Subcutaneous abdominal adipose tissue (tissue), 5 donors: ENCODE data around the gene OPHN1.
"Not testable (repeated sequence)": the region's sequence is repeated elsewhere in the genome, so short reads cannot be mapped to it uniquely, and the experiment has no call there.

Experiments
- H3K27ac ChIP-seq: one replicate; pipeline ENCODE4 v1.7.0; 2013; ENCODE audit warnings: low read depth, mild to moderate bottlenecking, inconsistent platforms, low read length, moderate library complexity
- H3K27me3 ChIP-seq, 5 donors: one replicate each; pipeline ENCODE4 v1.7.0; 2013; ENCODE audit warnings: low read length in 5 of 5, inconsistent platforms in 1 of 5; ENCODE audit not compliant: control insufficient read depth in 5 of 5, insufficient read depth in 4 of 5
- H3K36me3 ChIP-seq, 5 donors: one replicate each; pipeline ENCODE4 v1.7.0; 2013; ENCODE audit warnings: low read length in 5 of 5; ENCODE audit not compliant: control insufficient read depth in 5 of 5, insufficient read depth in 5 of 5
- H3K4me1 ChIP-seq, 5 donors: one replicate each; pipeline ENCODE4 v1.7.0; 2013; ENCODE audit warnings: low read length in 5 of 5, mild to moderate bottlenecking in 3 of 5, moderate library complexity in 1 of 5; ENCODE audit not compliant: control insufficient read depth in 5 of 5, insufficient read depth in 5 of 5
- H3K4me3 ChIP-seq, 5 donors: one replicate each; pipeline ENCODE4 v1.7.0; 2013; ENCODE audit warnings: low read length in 5 of 5, low read depth in 1 of 5
- H3K9ac ChIP-seq, 5 donors: one replicate each; pipeline ENCODE4 v1.7.0; 2013; ENCODE audit warnings: low read length in 5 of 5, mild to moderate bottlenecking in 4 of 5, moderate library complexity in 3 of 5
- H3K9me3 ChIP-seq, 5 donors: one replicate each; pipeline ENCODE4 v1.7.0; 2013; ENCODE audit warnings: low read length in 5 of 5; ENCODE audit not compliant: control insufficient read depth in 5 of 5
- donor health status: healthy.
- donor health status: healthy.
- donor health status: healthy.
- donor health status: healthy.
- donor health status: healthy.

OPHN1 gene

GRCh38 chrX:68383540-68383939 is 49.8 kb downstream of the OPHN1 start:
- peaks cover 0 to 3% (median 0%) of the 10 kb centered on the region in 5 donors for H3K27me3 ChIP-seq
- no peaks in the 10 kb centered on the region for H3K9me3 ChIP-seq
- H3K4me1 ChIP-seq: peaks cover 0 to 9% (median 2%) of the 10 kb centered on the region in 5 donors
- no peak overlapping the region for H3K27ac ChIP-seq
- H3K36me3 ChIP-seq: no peaks in the 10 kb centered on the region
- H3K4me3 ChIP-seq: no peak overlapping the region
- H3K9ac ChIP-seq: no peak overlapping the region

GRCh38 chrX:68377579-68377978 is 55.7 kb downstream of the OPHN1 start:
- not testable (repeated sequence) for H3K36me3 ChIP-seq, H3K27me3 ChIP-seq, H3K4me3 ChIP-seq, H3K9me3 ChIP-seq, H3K27ac ChIP-seq, H3K4me1 ChIP-seq, H3K9ac ChIP-seq

- Histone ChIP-seq H3K36me3 (no peaks in the 10 kb centered on the region), H3K9me3 (no peaks in the 10 kb centered on the region), H3K9ac (no peak overlapping the region), H3K27ac (no peak overlapping the region), H3K4me3 (no peak overlapping the region), H3K27me3 (no peaks in the 10 kb centered on the region), H3K4me1 (no peaks in the 10 kb centered on the region)
Observed at GRCh38 chrX:68376373-68376772, 56.9 kb downstream of the OPHN1 start.

- no peak overlapping the region for H3K9ac ChIP-seq
- H3K27me3 ChIP-seq: no peaks in the 10 kb centered on the region
- H3K4me1 ChIP-seq: no peaks in the 10 kb centered on the region
- no peaks in the 10 kb centered on the region for H3K9me3 ChIP-seq
- H3K27ac ChIP-seq: no peak overlapping the region
- H3K4me3 ChIP-seq: no peak overlapping the region
- H3K36me3 ChIP-seq: no peaks in the 10 kb centered on the region
Observed at GRCh38 chrX:68375803-68376202, 57.5 kb downstream of the OPHN1 start.

GRCh38 chrX:68372665-68373064 is 60.6 kb downstream of the OPHN1 start:
- Histone ChIP-seq H3K9me3 (peaks cover 0 to 13% (median 5%) of the 10 kb centered on the region in 5 donors), H3K36me3 (no peaks in the 10 kb centered on the region), H3K27ac (no peak overlapping the region), H3K9ac (no peak overlapping the region), H3K4me3 (no peak overlapping the region), H3K4me1 (no peaks in the 10 kb centered on the region), H3K27me3 (no peaks in the 10 kb centered on the region)

GRCh38 chrX:68369559-68369958 is 63.7 kb downstream of the OPHN1 start:
- peaks cover 0 to 3% (median 0%) of the 10 kb centered on the region in 5 donors for H3K27me3 ChIP-seq
- peaks cover 0 to 13% (median 5%) of the 10 kb centered on the region in 5 donors for H3K9me3 ChIP-seq
- no peaks in the 10 kb centered on the region for H3K4me1 ChIP-seq
- no peak overlapping the region for H3K4me3 ChIP-seq
- H3K27ac ChIP-seq: no peak overlapping the region
- no peaks in the 10 kb centered on the region for H3K36me3 ChIP-seq
- H3K9ac ChIP-seq: no peak overlapping the region

GRCh38 chrX:68365341-68365740 is 68.0 kb downstream of the OPHN1 start:
- H3K27me3 ChIP-seq: peaks cover 0 to 3% (median 0%) of the 10 kb centered on the region in 5 donors
- no peaks in the 10 kb centered on the region for H3K4me1 ChIP-seq
- H3K27ac ChIP-seq: no peak overlapping the region
- H3K9ac ChIP-seq: no peak overlapping the region
- no peak overlapping the region for H3K4me3 ChIP-seq
- H3K9me3 ChIP-seq: peaks cover 0 to 13% (median 5%) of the 10 kb centered on the region in 5 donors
- H3K36me3 ChIP-seq: no peaks in the 10 kb centered on the region

GRCh38 chrX:68363984-68364383 is 69.3 kb downstream of the OPHN1 start:
- H3K4me1 ChIP-seq: no peaks in the 10 kb centered on the region
- no peaks in the 10 kb centered on the region for H3K9me3 ChIP-seq
- no peaks in the 10 kb centered on the region for H3K36me3 ChIP-seq
- no peak overlapping the region for H3K4me3 ChIP-seq
- no peak overlapping the region for H3K9ac ChIP-seq
- H3K27ac ChIP-seq: no peak overlapping the region
- peaks cover 0 to 6% (median 0%) of the 10 kb centered on the region in 5 donors for H3K27me3 ChIP-seq

GRCh38 chrX:68358679-68359078 is 74.6 kb downstream of the OPHN1 start:
- no peak overlapping the region for H3K4me3 ChIP-seq
- H3K4me1 ChIP-seq: no peaks in the 10 kb centered on the region
- H3K27me3 ChIP-seq: peaks cover 0 to 3% (median 0%) of the 10 kb centered on the region in 5 donors

GRCh38 chrX:68355629-68355920 is 77.7 kb downstream of the OPHN1 start:
- Histone ChIP-seq H3K36me3 (no peaks in the 10 kb centered on the region), H3K27me3 (peaks cover 0 to 3% (median 0%) of the 10 kb centered on the region in 5 donors), H3K9me3 (no peaks in the 10 kb centered on the region), H3K4me1 (no peaks in the 10 kb centered on the region), H3K27ac (no peak overlapping the region), H3K9ac (no peak overlapping the region), H3K4me3 (no peak overlapping the region)

More at GRCh38 chrX:68358679-68359078, 74.6 kb downstream of the OPHN1 start:
- no peak overlapping the region for H3K27ac ChIP-seq
- H3K9ac ChIP-seq: no peak overlapping the region
- no peaks in the 10 kb centered on the region for H3K9me3 ChIP-seq
- H3K36me3 ChIP-seq: no peaks in the 10 kb centered on the region
